GM23338 (cell line): ENCODE data around the gene PRRG1. TPM values are rescaled to one million over a fixed set of nuclear protein-coding genes. Genes with fewer than 3 reads are reported as not detected.

Experiments used
- ATAC-seq: fragments of 200-7000 bp; cut with Tn5 transposase; 3 replicates; pipeline ENCODE4 v1.9.1; 2020
- DNase-seq: peaks from one replicate; pipeline ENCODE4 v3.0.0-alpha.2; 2015; ENCODE audit warnings: low spot score
- H2AFZ ChIP-seq: fragments of 200-600 bp; sonication (generic); 2 replicates; pipeline ENCODE4 v1.8.0; 2016; ENCODE audit warnings: antibody characterized with exemption, mild to moderate bottlenecking, moderate library complexity
- H3F3A ChIP-seq: fragments of 200-600 bp; sonication (generic); replicated peaks from 2 replicates; pipeline ENCODE4 v1.8.0; 2017; ENCODE audit warnings: antibody characterized with exemption, mixed run types, low read depth
- H3K27ac ChIP-seq: fragments of 200-600 bp; sonication (generic); 2 replicates; pipeline ENCODE4 v1.6.1; 2016; ENCODE audit warnings: low read depth
- H3K27me3 ChIP-seq: fragments of 200-600 bp; sonication (generic); 2 replicates; pipeline ENCODE4 v1.8.0; 2016; ENCODE audit warnings: mild to moderate bottlenecking, mixed run types, moderate library complexity; ENCODE audit not compliant: insufficient read depth
- H3K36me3 ChIP-seq: fragments of 200-600 bp; sonication (generic); 2 replicates; pipeline ENCODE4 v1.8.0; 2016; ENCODE audit warnings: mild to moderate bottlenecking; ENCODE audit not compliant: insufficient read depth
- H3K4me1 ChIP-seq: fragments of 200-600 bp; sonication (generic); 2 replicates; pipeline ENCODE4 v1.8.0; 2016; ENCODE audit warnings: mild to moderate bottlenecking, moderate library complexity; ENCODE audit not compliant: insufficient read depth
- H3K4me2 ChIP-seq: fragments of 200-600 bp; sonication (generic); 2 replicates; pipeline ENCODE4 v1.7.1; 2017; ENCODE audit warnings: mixed run types
- H3K4me3 ChIP-seq: fragments of 200-600 bp; sonication (generic); 2 replicates; pipeline ENCODE4 v1.6.1; 2016; ENCODE audit warnings: mixed run types
- H3K79me2 ChIP-seq: fragments of 200-600 bp; sonication (generic); replicated peaks from 2 replicates; pipeline ENCODE4 v1.8.0; 2017; ENCODE audit warnings: mild to moderate bottlenecking; ENCODE audit not compliant: insufficient read depth
- H3K9me2 ChIP-seq: fragments of 200-600 bp; sonication (generic); 2 replicates; pipeline ENCODE4 v1.8.0; 2017; ENCODE audit not compliant: insufficient read depth
- H4K20me1 ChIP-seq: fragments of 200-600 bp; sonication (generic); replicated peaks from 2 replicates; pipeline ENCODE4 v1.8.0; 2017; ENCODE audit warnings: mild to moderate bottlenecking; ENCODE audit not compliant: insufficient read depth
- H3K27ac Mint-ChIP-seq: 2 replicates; pipeline ENCODE4 v1.8.0; 2020; ENCODE audit warnings: inconsistent platforms, mild to moderate bottlenecking, moderate library complexity, mixed read lengths
- H3K27me3 Mint-ChIP-seq: 3 replicates; pipeline ENCODE4 v1.8.0; 2022; ENCODE audit warnings: low read depth, mild to moderate bottlenecking, moderate library complexity, mixed read lengths, inconsistent platforms; ENCODE audit not compliant: insufficient read depth, poor library complexity
- H3K36me3 Mint-ChIP-seq: 3 replicates; pipeline ENCODE4 v1.8.0; 2021; ENCODE audit warnings: low read depth, mild to moderate bottlenecking, inconsistent platforms, moderate library complexity, mixed read lengths
- H3K4me1 Mint-ChIP-seq: 3 replicates; pipeline ENCODE4 v1.8.0; 2020; ENCODE audit warnings: mild to moderate bottlenecking, inconsistent platforms, mixed read lengths
- H3K4me3 Mint-ChIP-seq: 3 replicates; pipeline ENCODE4 v1.8.0; 2021; ENCODE audit warnings: moderate library complexity, mild to moderate bottlenecking, inconsistent platforms, mixed read lengths
- H3K9me3 Mint-ChIP-seq: 3 replicates; pipeline ENCODE4 v1.8.0; 2020; ENCODE audit warnings: moderate library complexity, mild to moderate bottlenecking, inconsistent platforms, mixed read lengths
- CREB1 ChIP-seq: fragments of 250-450 bp; sonication (Bioruptor Pico); IDR thresholded peaks from 2 replicates; pipeline ENCODE4 v1.5.0; 2020; ENCODE audit warnings: low read depth, mild to moderate bottlenecking, moderate library complexity
- CTCF ChIP-seq, 2 experiments: fragments of 200-600 bp in 1 of 2; sonication (generic) in 1 of 2; conservative IDR thresholded peaks; 2 replicates each; pipeline versions ENCODE4 v1.5.1 to v1.6.1; 2016 to 2017; ENCODE audit warnings: antibody characterized with exemption in 2 of 2, low read depth in 2 of 2, mild to moderate bottlenecking in 2 of 2, moderate library complexity in 1 of 2
- EZH2 ChIP-seq: fragments of 200-600 bp; sonication (generic); IDR thresholded peaks from one replicate; pipeline ENCODE4 v1.8.0; 2017; ENCODE audit warnings: antibody characterized with exemption, mild to moderate bottlenecking, low read depth; ENCODE audit not compliant: unreplicated experiment
- EZH2phosphoT487 ChIP-seq: fragments of 200-600 bp; sonication (generic); IDR thresholded peaks from one replicate; pipeline ENCODE4 v1.8.1; 2018; ENCODE audit warnings: antibody characterized with exemption; ENCODE audit not compliant: unreplicated experiment
- JUNB ChIP-seq: IDR thresholded peaks from one replicate; pipeline ENCODE4 v1.6.1; 2016; ENCODE audit warnings: antibody characterized with exemption; ENCODE audit not compliant: unreplicated experiment
- NANOG ChIP-seq: IDR thresholded peaks from 2 replicates; pipeline ENCODE4 v1.6.1; 2016; ENCODE audit warnings: antibody characterized with exemption, borderline replicate concordance
- POLR2AphosphoS5 ChIP-seq: IDR thresholded peaks from 2 replicates; pipeline ENCODE4 v1.6.1; 2016; ENCODE audit warnings: antibody characterized with exemption, low read depth
- STAT1 ChIP-seq: IDR thresholded peaks from one replicate; pipeline ENCODE4 v1.6.1; 2016; ENCODE audit warnings: antibody characterized with exemption; ENCODE audit not compliant: unreplicated experiment
- ZNF114 ChIP-seq: fragments of 250-450 bp; sonication (Bioruptor Pico); IDR thresholded peaks from 2 replicates; pipeline ENCODE4 v1.5.0; 2020; ENCODE audit warnings: mild to moderate bottlenecking, moderate library complexity
- ZNF331 ChIP-seq: fragments of 250-450 bp; sonication (Bioruptor Pico); IDR thresholded peaks from 2 replicates; pipeline ENCODE4 v1.5.0; 2020; ENCODE audit warnings: low read depth, mild to moderate bottlenecking, moderate library complexity
- ZNF462 ChIP-seq: fragments of 250-450 bp; sonication (Bioruptor Pico); IDR thresholded peaks from 2 replicates; pipeline ENCODE4 v1.5.0; 2020; ENCODE audit warnings: mild to moderate bottlenecking, moderate library complexity
- polyA plus RNA-seq: library from polyadenylated mRNA; unstranded; fragments of >200 nt; fragmentation: Nextera tagmentation; extraction: Ambion mirVana; gene quantifications from 2 replicates; pipeline ENCODE4 v1.2.1, GENCODE V29; 2016
- total RNA-seq: library from RNA; depleted of rRNA; stranded (reverse); fragments of >200 nt; shearing (Covaris generic); gene quantifications from 2 replicates; pipeline ENCODE4 v1.2.3, GENCODE V29; 2014
- TF ChIP-seq, protein P1 (sequence below): IDR thresholded peaks from 2 replicates; pipeline ENCODE4 v1.6.1; 2016; ENCODE audit warnings: antibody characterized with exemption
- TF ChIP-seq, protein P2 (sequence below): IDR thresholded peaks from one replicate; pipeline ENCODE4 v1.6.1; 2018; ENCODE audit warnings: antibody characterized with exemption; ENCODE audit not compliant: unreplicated experiment

The PRRG1 gene
- total and polyA plus RNA-seq, 2 experiments from 2014 or later = 3.8 to 10.8 TPM

DNA sequence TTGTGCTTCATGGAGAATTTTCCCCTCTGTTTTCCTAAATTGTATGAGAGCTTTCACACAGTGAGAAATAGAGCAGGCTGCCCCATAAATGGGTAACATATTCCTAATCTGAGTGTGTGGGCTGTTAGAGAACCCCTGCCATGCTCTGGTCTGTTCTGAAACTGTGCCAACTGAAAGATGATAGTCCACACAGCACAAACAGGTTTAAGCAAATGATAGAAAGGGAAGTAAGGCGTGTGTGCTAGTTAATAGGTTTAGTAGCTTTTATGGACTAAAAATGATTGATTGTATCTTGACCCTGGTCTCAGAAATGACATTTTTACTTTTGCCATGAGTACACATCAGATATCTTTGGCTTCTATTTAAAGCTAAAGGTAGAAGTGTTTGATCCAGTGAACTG lies 106.2 kb downstream of the PRRG1 start:
- no peaks in the 10 kb centered on the region; the same call in none of the 2 replicates for H3K4me1 ChIP-seq
- peaks cover 15% of the 10 kb centered on the region; the same call in 2 of the 3 replicates for H3K9me3 Mint-ChIP-seq
- H3K4me3 ChIP-seq = no peak overlapping the region
- H3K4me2 ChIP-seq = no peak overlapping the region
- DNase-seq (no peak), ATAC-seq (no peak)
- H2AFZ ChIP-seq = no peak overlapping the region
- no peaks in the 10 kb centered on the region for H3K79me2 ChIP-seq
- H3K4me1 Mint-ChIP-seq = peaks cover 15% of the 10 kb centered on the region
- H4K20me1 ChIP-seq = no peaks in the 10 kb centered on the region
- no peak overlapping the region for H3K27ac Mint-ChIP-seq
- no peak overlapping the region for H3K27ac ChIP-seq
- TF ChIP-seq JUNB = no peak
- no peak for TF ChIP-seq CREB1 (CRISPR knock-in tag)
- no peak for TF ChIP-seq ZNF331 (CRISPR knock-in tag)
- no peak for TF ChIP-seq NANOG
- TF ChIP-seq, protein P1, sequence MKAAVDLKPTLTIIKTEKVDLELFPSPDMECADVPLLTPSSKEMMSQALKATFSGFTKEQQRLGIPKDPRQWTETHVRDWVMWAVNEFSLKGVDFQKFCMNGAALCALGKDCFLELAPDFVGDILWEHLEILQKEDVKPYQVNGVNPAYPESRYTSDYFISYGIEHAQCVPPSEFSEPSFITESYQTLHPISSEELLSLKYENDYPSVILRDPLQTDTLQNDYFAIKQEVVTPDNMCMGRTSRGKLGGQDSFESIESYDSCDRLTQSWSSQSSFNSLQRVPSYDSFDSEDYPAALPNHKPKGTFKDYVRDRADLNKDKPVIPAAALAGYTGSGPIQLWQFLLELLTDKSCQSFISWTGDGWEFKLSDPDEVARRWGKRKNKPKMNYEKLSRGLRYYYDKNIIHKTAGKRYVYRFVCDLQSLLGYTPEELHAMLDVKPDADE = no peak
- no peak for TF ChIP-seq EZH2phosphoT487
- no peak for TF ChIP-seq EZH2
- no peak for TF ChIP-seq STAT1
- TF ChIP-seq, protein P2, sequence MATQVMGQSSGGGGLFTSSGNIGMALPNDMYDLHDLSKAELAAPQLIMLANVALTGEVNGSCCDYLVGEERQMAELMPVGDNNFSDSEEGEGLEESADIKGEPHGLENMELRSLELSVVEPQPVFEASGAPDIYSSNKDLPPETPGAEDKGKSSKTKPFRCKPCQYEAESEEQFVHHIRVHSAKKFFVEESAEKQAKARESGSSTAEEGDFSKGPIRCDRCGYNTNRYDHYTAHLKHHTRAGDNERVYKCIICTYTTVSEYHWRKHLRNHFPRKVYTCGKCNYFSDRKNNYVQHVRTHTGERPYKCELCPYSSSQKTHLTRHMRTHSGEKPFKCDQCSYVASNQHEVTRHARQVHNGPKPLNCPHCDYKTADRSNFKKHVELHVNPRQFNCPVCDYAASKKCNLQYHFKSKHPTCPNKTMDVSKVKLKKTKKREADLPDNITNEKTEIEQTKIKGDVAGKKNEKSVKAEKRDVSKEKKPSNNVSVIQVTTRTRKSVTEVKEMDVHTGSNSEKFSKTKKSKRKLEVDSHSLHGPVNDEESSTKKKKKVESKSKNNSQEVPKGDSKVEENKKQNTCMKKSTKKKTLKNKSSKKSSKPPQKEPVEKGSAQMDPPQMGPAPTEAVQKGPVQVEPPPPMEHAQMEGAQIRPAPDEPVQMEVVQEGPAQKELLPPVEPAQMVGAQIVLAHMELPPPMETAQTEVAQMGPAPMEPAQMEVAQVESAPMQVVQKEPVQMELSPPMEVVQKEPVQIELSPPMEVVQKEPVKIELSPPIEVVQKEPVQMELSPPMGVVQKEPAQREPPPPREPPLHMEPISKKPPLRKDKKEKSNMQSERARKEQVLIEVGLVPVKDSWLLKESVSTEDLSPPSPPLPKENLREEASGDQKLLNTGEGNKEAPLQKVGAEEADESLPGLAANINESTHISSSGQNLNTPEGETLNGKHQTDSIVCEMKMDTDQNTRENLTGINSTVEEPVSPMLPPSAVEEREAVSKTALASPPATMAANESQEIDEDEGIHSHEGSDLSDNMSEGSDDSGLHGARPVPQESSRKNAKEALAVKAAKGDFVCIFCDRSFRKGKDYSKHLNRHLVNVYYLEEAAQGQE = no peak
- no peak for TF ChIP-seq CTCF (conservative IDR thresholded peaks at IDR 0.05; ENCODE audit: low read depth in 2 of 2)
- TF ChIP-seq POLR2AphosphoS5 = no peak
- TF ChIP-seq ZNF114 = no peak
- no peak for TF ChIP-seq ZNF462 (CRISPR knock-in tag)
- no peak overlapping the region for H3K4me3 Mint-ChIP-seq
- no peaks in the 10 kb centered on the region for H3K9me2 ChIP-seq
- peaks cover 2% of the 10 kb centered on the region for H3K27me3 Mint-ChIP-seq
- H3K36me3 Mint-ChIP-seq = peaks cover 16% of the 10 kb centered on the region
- no peaks in the 10 kb centered on the region for H3F3A ChIP-seq
- H3K27me3 ChIP-seq = no peaks in the 10 kb centered on the region
- H3K36me3 ChIP-seq = no peaks in the 10 kb centered on the region
